GM12875 (cell line): ENCODE data around the gene CPEB2.

Experiments
- H3K4me3 ChIP-seq: one replicate; pipeline ENCODE4 v1.5.1; 2011; ENCODE audit warnings: low read depth, low read length, control low read depth
- TF ChIP-seq, protein P1 (sequence below): IDR thresholded peaks from 2 replicates; pipeline ENCODE4 v1.5.1; 2011; ENCODE audit warnings: low read depth, mild to moderate bottlenecking, control low read depth, inconsistent platforms, low read length, moderate library complexity, borderline replicate concordance; ENCODE audit not compliant: insufficient read depth

Gene CPEB2

DNA sequence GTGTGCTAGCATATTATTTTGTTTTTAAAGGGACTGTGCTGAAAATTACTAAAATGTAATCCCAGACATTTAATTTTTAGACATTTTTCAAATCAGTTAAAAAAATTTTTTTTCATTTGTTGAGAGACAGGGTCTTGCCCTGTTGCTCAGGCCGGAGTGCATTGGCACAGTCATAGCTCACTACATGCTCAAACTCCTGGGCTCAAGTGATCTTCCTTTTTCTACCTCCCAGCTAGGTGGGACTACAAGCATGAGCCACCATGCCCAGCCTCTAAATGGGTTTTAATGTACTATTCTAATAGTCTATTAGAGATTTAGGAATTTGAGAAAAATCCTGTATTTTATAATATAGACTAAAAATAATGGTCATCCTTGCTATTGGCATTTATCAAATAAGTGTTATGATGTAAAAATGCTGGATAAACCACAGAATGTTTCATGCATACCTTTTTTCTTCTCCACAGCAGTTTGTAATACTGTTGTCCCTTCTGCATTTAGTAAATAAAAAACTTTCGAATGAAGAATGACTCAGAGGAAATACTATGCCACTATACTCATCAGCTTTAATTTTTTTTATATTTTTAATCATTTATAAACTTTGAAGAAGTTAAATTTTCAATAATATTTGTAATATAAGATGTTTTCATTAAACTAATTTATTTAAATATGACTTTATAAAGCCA lies 29.9 kb downstream of the CPEB2 start:
- TF ChIP-seq, protein P1, sequence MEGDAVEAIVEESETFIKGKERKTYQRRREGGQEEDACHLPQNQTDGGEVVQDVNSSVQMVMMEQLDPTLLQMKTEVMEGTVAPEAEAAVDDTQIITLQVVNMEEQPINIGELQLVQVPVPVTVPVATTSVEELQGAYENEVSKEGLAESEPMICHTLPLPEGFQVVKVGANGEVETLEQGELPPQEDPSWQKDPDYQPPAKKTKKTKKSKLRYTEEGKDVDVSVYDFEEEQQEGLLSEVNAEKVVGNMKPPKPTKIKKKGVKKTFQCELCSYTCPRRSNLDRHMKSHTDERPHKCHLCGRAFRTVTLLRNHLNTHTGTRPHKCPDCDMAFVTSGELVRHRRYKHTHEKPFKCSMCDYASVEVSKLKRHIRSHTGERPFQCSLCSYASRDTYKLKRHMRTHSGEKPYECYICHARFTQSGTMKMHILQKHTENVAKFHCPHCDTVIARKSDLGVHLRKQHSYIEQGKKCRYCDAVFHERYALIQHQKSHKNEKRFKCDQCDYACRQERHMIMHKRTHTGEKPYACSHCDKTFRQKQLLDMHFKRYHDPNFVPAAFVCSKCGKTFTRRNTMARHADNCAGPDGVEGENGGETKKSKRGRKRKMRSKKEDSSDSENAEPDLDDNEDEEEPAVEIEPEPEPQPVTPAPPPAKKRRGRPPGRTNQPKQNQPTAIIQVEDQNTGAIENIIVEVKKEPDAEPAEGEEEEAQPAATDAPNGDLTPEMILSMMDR: no peak
- H3K4me3 ChIP-seq: no peak overlapping the region

DNA sequence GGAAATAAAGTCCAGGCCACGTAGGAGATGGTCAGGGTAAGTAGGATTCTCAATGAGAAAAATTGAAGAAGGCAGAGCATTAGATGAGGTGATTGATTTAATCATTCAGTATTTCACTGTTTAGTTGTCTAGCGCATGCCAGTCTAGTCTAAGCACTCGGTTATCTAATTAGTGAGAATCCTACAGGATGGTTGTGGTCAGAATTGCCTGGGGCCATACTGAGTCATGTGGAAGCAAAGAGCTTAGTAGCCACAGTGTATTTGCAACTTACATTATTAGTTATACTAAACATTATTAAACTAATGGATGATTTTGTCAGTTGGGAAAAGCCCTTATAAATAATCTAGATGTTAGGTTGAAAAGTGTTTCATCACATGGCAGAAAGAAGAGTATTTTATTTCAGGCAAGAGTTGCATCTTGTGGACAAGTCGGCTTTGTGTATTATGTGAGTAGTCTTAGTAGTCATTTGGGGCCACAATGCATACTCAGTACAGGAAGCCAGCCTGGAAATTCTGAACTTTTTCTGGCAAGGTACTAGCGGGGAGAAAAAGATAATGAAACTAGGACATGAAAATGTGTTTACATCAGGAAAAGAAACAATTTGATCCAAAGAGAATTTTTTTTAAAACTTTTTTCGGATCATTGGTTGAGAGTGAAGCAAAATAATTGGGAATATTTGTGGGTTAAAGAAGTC lies 31.9 kb downstream of the CPEB2 start:
- no peak overlapping the region for H3K4me3 ChIP-seq
- TF ChIP-seq, protein P1: no peak

DNA sequence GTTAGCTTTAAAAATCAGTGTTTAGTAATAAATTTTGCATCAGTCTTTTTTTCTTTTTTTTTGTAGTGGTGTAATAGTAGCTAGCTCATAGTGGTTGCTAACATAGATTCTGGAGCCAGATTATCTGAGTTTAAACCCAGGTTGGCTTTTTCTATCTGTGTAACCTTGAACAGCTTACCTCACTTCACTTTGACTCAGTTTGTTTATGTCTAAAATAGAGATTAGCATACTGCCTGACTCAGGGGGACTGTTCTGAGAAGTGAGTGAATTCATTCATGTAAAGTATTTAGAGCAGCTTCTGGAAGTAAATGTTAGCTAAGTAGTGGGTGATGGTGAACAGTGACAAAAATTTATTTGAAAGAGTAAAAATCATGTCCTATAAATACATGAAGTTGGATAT lies 32.9 kb downstream of the CPEB2 start:
- no peak overlapping the region for H3K4me3 ChIP-seq
- TF ChIP-seq, protein P1: no peak

DNA sequence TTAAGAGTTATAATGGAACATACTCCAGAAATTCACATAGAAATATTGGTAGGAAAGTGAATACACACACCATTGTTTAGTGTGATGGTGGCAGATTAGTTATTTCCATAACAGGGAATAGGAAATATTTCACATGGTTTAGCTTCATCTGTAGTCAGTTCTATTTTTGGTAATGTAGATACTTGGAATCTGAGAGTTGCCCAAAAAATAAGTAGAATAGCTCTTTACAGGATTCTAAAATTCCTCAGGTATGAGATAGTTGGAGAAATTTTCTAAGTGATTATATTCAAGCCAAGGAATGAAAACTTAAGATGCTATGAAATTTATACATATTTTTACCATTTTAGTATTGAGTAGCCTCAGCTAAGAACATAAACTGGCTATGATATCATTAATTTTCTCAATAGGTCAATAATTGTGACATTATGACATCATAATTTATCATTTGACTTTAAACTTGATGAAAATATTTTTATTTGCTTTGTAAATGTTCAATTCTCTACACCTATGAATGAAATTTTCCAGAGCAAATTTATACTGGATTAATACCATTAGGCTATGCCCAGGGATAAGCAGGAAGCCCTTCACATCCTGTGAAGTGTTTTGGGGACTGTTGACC lies 35.8 kb downstream of the CPEB2 start:
- H3K4me3 ChIP-seq: no peak overlapping the region
- TF ChIP-seq, protein P1: no peak

DNA sequence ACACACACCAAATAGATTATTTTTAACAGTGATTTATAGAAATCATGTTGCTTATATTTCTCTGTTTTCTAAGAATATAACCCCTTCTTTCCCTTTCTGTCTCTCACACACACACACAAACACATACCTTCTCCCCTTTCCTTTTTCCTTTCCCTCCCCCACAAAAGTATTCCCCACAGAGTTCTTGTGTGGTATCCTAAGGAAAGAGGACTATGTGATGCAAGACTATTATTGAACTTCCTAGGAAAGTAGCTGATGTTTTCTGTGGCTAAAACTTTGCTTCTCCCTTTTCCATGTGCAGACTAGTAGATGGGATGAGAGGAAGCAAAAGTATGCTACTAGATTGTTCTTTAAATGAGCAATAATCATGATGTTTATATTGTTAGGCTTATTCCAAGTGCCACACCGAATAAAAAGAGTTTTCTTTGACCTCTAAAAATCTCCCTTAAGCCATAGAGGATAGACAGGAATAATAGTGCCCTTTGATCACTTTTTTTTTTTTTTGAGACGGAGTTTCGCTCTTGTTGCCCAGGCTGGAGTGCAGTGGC lies 38.7 kb downstream of the CPEB2 start:
- TF ChIP-seq, protein P1: no peak
- no peak overlapping the region for H3K4me3 ChIP-seq

DNA sequence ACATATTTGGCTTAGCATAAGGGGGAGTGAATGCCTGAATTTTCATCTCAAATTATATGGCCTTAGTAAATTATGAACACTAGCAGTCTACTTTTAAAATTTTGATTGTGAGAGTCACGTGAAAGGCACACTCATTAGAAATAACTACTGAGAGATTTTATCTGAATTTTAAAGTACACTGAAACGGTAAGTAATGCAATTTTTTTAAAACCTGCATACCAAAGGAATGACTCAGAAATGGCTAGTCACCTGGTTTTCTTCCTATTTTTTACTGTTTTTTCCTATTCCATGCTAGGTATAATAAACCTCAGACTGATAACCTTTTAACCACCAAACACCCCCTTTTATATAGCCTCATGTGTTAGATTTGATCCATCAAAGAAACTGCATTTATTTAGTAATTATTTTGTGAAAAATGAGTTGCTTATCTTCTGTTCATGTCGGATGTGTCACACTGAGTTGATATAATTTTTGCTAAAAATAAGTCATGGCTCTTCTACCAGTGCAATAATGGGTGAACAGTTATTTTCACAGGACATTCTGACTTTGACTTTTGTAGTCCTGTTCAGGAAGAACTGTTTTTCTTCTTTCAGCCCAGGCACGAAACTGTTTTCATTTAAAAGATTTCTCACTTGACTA lies 40.4 kb downstream of the CPEB2 start:
- H3K4me3 ChIP-seq: no peak overlapping the region
- TF ChIP-seq, protein P1: no peak

DNA sequence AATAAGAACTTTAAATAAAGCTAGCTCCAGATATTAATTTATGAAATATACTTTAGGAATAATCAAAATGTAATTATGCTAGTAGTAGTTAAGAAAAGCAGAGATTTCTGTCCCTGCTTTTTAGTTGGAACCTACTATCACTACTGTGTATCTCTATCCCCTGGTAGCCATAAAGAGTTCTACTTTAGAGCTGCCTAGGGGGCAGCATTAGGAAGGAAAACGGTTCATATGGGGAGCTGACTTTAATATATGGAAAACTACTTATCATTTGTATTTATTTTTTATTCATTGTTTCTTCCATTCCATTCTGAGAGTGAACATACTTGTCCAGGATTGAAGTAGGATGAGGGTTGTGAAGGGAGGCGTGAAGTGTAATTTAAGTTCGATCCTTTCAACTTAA lies 40.9 kb downstream of the CPEB2 start:
- H3K4me3 ChIP-seq: no peak overlapping the region
- TF ChIP-seq, protein P1: no peak
